Upper lobe of left lung (tissue), 4 donors: ENCODE data around the gene DPYD.

Experiments used
- EP300 ChIP-seq, 4 donors: sonication (generic); formaldehyde crosslinking; IDR thresholded peaks; one replicate each; pipeline ENCODE4 v1.5.1; 2017; ENCODE audit warnings: antibody characterized with exemption in 4 of 4, control low read depth in 2 of 4
- POLR2A ChIP-seq, 4 donors: fragments of 450-650 bp; IDR thresholded peaks; one replicate each; pipeline ENCODE4 v1.5.1; 2016 to 2017; ENCODE audit warnings: antibody characterized with exemption in 4 of 4, mild to moderate bottlenecking in 2 of 4
- TF ChIP-seq, protein P1 (sequence below), 6 experiments: fragments of 450-650 bp in 4 of 6; fragments of 200-600 bp in 2 of 6; sonication (generic) in 2 of 6; IDR thresholded peaks; one replicate each; pipeline ENCODE4 v1.5.1; 2016 to 2019; ENCODE audit warnings: antibody characterized with exemption in 6 of 6

DNA sequence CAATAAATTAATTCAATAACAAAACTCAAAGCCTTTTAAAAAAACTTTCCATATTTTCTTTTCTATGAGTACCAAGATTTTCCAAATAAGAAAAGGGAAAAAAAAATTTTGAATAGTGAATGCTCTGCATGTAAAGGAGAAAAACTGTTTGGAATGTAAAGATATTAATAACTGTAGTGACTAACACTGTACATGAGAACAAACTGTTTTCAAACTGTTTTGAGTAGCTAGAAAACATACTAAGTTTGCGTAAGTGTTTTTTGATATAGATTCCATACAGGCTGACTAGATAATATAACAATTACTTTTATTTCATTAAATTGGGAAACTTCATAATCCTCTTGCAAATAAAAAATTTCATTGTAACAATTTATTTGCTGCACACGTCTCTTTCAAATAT is 150.5 kb downstream of the DPYD start:
- TF ChIP-seq EP300 (IDR thresholded peaks at IDR 0.05) (no peak), POLR2A (IDR thresholded peaks at IDR 0.05) (no peak)
- TF ChIP-seq, protein P1, sequence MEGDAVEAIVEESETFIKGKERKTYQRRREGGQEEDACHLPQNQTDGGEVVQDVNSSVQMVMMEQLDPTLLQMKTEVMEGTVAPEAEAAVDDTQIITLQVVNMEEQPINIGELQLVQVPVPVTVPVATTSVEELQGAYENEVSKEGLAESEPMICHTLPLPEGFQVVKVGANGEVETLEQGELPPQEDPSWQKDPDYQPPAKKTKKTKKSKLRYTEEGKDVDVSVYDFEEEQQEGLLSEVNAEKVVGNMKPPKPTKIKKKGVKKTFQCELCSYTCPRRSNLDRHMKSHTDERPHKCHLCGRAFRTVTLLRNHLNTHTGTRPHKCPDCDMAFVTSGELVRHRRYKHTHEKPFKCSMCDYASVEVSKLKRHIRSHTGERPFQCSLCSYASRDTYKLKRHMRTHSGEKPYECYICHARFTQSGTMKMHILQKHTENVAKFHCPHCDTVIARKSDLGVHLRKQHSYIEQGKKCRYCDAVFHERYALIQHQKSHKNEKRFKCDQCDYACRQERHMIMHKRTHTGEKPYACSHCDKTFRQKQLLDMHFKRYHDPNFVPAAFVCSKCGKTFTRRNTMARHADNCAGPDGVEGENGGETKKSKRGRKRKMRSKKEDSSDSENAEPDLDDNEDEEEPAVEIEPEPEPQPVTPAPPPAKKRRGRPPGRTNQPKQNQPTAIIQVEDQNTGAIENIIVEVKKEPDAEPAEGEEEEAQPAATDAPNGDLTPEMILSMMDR (IDR thresholded peaks at IDR 0.05): no peak
